Hematopoietic multipotent progenitor cell treated with erythropoietin and hydrocortisone succinate and interleukin-3 and kit ligand, for 6 days (in vitro differentiated cells): ENCODE results near the gene GYPC.
"Not testable (repeated sequence)": the region's sequence is repeated elsewhere in the genome, so short reads cannot be mapped to it uniquely, and the experiment has no call there.

Experiments
- DNase-seq: peaks from one replicate; pipeline ENCODE4 v3.0.0-alpha.2; 2015

The GYPC gene

GRCh38 chr2:126672980-126673605, 17.1 kb downstream of the GYPC start:
- DNase-seq, result peak; percentile 33

GRCh38 chr2:126674075-126674744, 18.3 kb downstream of the GYPC start:
- DNase-seq, result peak; percentile 97

DNA sequence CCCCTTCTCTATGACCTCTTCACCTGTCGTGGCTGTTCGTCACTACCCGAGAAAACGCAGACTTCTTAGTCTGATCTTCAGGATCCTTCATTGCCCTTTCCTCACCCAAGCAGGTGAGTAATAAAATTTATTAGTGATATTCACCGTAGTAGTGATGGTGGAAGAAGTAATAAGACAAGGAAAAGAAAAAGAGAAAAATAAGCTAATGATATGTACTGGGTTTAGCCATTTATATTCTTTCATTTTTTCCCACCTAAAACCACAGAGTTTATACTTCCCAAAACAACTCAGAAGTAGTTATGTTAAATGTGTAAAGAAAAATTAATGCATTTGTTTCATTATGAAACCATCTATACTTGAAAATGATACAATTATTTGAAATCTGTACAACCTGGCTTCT, 19.7 kb downstream of the GYPC start:
- no peak for DNase-seq

- DNase-seq, result peak; percentile 91
Observed at GRCh38 chr2:126676221-126677175, 20.5 kb downstream of the GYPC start.

- DNase-seq, result no peak
Observed at GRCh38 chr2:126677176-126677538, 21.2 kb downstream of the GYPC start.

DNA sequence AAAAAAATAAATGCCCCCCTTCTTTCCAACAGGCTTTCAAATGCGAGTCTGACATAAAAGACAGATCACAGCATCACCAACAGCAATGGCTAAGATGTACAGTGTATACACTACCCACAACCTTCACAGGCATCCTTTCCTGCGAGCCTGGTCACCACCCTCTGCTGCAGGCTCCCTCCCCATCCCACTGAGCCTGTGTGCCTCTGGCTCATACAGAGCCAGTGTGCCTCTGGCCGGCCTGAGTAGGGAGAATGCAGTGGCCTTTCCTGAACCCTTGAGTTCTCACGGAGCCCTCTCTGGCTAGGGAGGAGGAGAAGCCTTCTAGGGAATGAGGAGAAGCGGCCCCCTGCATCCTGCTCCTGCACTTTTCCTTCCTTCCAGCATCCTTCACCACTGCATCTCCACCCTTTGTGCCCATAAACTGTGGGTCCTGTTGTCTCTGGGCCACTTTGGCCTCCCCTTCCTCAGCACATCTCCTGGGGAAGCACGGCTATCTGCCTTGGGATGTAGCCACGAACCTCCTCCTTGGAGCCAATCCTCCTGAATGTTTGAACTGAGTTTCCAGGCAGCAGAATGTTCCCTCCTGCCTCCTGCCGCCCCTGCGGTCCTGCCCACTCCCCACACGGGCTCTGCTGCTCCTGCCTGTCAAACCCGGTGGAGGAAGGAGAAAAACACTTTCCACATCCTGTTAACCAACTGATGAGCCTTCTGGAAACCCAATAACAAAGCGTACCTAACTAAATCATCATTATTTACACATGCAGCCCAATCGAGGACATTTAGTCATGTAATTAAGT, 22.5 kb downstream of the GYPC start:
- DNase-seq, result no peak

DNA sequence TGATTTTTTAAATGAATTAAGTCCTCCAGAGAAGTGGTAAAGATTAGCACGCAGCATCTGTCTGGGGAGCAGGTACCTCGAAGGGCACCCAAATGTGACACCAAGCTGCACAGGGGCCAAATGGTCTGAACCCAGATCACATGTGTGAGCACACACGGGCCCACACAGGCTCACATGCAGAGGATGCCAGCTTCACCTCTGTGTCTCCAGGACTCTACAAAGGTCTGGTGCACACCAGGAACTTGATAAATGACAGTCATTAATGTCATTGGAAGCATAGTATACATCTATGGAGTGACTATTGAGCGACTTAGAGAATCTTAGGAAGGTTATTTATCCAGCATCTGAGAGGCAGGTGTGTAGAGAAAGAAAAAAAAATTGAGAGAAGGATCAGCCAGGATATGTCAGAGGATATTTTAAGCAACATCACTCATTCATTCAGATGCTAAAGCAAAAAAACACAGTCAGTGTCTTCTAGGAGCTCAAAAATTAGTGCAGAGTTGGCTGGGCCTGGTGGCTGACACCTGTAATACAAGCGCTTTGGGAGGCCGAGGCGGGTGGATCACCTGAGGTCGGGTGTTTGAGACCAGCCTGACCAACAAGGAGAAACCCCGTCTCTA, 23.2 kb downstream of the GYPC start:
- DNase-seq, result no peak

GRCh38 chr2:126681505-126681904, 25.5 kb downstream of the GYPC start:
- DNase-seq, result no peak

GRCh38 chr2:126685629-126686028, 29.7 kb downstream of the GYPC start:
- DNase-seq, result no peak

GRCh38 chr2:126686286-126686685, 30.3 kb downstream of the GYPC start:
- DNase-seq, result no peak

DNA sequence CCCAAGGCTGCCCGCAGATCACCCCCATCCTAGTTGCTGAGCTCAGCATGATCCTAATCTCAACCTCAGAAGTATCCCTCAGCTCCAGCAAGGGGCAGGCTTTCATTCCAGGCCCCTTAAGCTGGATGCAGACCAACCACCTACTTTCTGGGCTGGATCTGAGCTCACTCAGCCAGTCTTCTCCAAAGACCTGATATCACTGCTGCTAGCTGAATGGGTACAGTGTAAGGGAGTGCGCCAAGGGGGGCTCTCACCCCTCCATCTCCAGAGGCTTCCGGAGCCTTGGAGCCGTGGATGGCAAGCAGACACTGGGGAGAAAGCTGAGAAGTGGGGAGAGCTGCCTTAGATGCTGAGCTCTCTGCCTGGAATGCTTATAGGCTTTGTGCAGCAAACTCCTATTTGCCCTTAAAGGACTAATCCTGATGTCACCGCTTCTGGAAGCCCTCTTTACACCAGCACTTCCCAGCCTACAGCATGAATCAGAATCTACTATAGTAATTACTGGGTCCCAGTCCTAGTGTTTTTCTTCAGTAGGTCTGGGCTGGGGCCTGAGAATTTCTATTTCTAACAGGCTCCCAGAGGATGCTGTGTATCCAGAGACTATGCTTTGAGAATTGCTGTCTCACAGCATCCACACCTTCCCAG, 31.0 kb downstream of the GYPC start:
- DNase-seq, result no peak

GRCh38 chr2:126687503-126687902, 31.5 kb downstream of the GYPC start:
- no peak for DNase-seq

DNA sequence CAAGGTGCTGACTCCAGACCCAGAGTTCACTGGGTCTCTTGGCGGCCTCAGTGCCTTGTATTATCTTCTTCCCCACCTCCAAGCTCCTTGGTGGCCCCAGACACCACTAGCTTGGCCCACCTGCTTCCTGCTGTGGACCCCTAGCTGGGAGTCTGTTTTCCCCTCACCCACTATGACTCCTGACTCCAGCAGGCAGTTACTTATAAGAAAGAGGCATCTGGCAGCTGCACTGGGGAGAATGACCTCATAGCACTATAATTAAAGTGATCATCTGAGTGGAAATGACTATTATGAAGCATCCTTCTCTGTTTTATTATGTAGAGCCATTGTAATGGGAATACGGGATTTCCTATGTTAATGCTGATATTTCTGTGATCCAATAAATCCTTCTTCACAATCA, 32.6 kb downstream of the GYPC start:
- DNase-seq, result not testable (repeated sequence)

GRCh38 chr2:126692241-126692640, 36.3 kb downstream of the GYPC start:
- not testable (repeated sequence) for DNase-seq

GRCh38 chr2:126692934-126693592, 37.1 kb downstream of the GYPC start:
- DNase-seq, result not testable (repeated sequence)

DNA sequence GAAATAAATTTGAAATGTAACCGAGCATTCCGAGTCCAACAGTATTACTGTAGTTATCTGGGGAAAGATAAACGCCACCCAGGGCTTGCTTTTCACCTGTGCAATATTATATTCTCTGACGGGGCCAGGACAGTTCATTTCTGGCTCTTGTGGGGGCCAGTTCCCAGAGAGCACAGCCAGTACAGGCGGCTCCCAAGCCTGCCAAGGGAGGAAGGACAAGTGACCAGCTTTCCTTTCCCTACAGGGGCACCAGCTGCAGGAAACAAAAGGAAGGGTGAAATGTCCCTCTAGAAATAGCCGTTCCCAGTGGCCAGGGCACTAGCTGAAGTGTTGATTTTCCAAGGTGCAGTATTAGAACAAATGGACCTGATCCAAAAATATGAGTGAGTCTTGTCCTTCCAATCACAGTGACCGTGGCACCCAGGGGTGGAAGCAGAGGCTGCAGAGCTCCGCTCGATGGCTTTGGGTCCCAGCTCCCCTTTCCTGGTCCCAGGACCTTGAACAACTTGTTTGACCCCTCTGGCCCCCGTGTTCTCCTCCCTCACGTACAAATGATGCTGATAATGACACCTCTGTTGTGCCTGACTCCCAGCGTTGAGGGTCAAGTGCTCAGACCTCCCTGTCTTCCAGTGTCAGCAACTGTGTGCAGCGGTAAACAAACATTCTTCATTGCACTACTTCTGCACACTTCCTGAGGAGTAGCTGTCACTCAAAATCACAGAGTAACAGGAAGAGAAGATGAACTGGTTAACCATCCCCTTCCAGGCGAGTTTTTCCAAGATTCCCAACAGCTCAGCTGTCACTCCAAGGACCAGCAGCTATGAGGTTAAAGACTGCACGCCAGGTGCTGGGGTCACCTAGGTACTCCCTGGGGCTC, 40.9 kb downstream of the GYPC start:
- no peak for DNase-seq

DNA sequence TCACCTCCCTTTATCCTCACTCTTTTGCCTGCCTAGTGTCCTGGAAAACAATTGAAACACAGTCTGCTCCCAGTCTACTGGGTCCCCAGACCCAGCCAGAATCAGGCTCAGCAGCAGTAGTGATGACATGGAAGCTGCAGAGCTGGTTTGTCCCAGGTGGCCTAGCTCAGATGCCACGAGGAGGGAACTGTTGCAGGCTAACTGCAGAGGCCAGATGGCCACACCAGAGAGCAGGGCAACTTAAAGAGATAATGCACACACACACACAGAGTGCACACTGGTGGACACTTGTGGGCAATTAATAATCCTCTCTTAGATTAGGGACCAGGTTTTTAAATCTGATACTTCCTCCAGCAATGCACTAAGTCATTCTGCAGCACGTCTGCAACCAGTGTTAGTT, 42.4 kb downstream of the GYPC start:
- no peak for DNase-seq

DNA sequence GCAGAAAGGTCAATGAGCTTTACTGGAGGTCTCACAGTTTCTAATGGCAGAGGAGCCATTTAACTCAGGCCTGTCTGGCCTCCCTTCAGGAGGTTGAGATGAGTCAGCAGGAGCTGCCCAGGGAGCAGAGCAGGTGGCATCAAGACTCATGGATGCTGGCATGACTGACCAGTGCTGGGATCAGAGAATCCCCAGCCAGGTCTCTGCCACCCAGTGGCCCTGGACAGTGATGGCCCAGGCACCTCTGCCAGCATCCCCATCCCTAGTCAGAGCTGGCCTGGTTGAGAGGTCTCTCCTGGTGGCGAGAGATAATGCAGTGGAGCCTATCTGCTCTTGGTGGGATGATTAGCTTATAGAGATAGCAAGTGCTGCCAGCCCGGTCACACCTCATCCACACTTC, 43.1 kb downstream of the GYPC start:
- peak; percentile 18 for DNase-seq

DNA sequence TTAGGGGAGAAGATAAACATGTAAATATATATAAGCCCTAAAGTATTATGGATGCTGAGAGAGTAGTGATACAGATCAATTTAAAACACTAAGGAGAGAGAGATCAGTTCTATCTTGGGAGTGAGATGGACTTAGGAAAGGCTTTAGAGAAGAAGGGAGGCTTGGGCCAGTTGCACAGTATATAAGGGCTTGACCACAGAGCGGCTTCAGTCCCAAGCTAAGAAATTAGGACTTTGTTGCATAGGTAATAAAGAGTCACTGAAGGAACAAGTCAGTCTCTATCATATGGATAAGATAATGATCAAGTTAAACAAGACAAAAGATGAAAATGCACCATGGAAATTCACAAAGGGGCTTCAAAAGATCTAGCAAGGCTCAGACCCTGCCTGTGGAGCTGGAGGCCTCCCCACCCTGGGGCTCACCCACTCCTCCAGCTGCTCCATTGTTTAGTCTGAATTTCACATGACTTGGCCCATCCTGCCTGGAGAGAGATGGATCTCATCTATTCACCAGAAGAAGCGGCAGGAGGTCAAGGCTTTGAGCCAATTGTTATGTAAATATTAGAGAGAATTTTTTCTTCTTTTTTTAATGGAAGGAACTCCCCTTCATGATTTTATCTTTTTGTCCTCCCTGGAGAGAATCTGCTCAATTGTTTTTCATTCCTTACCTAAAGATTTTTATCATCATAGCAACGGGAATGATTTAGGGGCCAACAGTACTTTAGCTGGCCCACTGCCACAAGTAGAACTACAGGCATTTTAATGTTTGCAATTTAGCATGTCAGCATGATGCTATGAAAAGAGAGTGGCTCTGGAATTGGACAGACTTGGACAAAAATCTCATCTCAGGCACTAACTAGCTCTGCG, 44.0 kb downstream of the GYPC start:
- no peak for DNase-seq
